Smooth muscle cell (in vitro differentiated cells): ENCODE data around the gene ACO2. TPM values are rescaled to one million over a fixed set of nuclear protein-coding genes. Genes with fewer than 3 reads are reported as not detected.

ENCODE experiments used
- DNase-seq: peaks from one replicate; lab custom pipeline; 2025; ENCODE audit not compliant: unreplicated experiment; lab: John Stamatoyannopoulos, UW
- H2AFZ ChIP-seq: fragments of 200-600 bp; sonication (generic); 2 replicates; pipeline ENCODE4 v1.6.0; 2016; ENCODE audit warnings: antibody characterized with exemption, low read depth, mild to moderate bottlenecking
- H3F3A ChIP-seq: fragments of 200-600 bp; sonication (generic); 2 replicates; pipeline ENCODE4 v1.6.0; 2017; ENCODE audit warnings: antibody characterized with exemption, low read depth
- H3K27ac ChIP-seq: fragments of 200-600 bp; sonication (generic); 2 replicates; pipeline ENCODE4 v1.5.1; 2016; ENCODE audit warnings: low read depth, mild to moderate bottlenecking
- H3K27me3 ChIP-seq: fragments of 200-600 bp; sonication (generic); 2 replicates; pipeline ENCODE4 v1.6.1; 2016; ENCODE audit warnings: low read depth, mild to moderate bottlenecking
- H3K36me3 ChIP-seq: fragments of 200-600 bp; sonication (generic); 2 replicates; pipeline ENCODE4 v1.5.1; 2016; ENCODE audit warnings: low read depth
- H3K4me1 ChIP-seq: fragments of 200-600 bp; sonication (generic); 2 replicates; pipeline ENCODE4 v1.5.1; 2016; ENCODE audit warnings: low read depth
- H3K4me2 ChIP-seq: fragments of 200-600 bp; sonication (generic); 2 replicates; pipeline ENCODE4 v1.6.0; 2016; ENCODE audit warnings: mild to moderate bottlenecking
- H3K4me3 ChIP-seq: fragments of 200-600 bp; sonication (generic); 2 replicates; pipeline ENCODE4 v1.5.1; 2016; ENCODE audit warnings: mild to moderate bottlenecking
- H3K79me2 ChIP-seq: fragments of 200-600 bp; sonication (generic); 2 replicates; pipeline ENCODE4 v1.6.0; 2016; ENCODE audit warnings: low read depth, mild to moderate bottlenecking
- H3K9ac ChIP-seq: fragments of 200-600 bp; sonication (generic); 2 replicates; pipeline ENCODE4 v1.6.0; 2016; ENCODE audit warnings: low read depth
- H3K9me3 ChIP-seq: fragments of 200-600 bp; sonication (generic); replicated peaks from 2 replicates; pipeline ENCODE4 v1.5.1; 2016; ENCODE audit warnings: low read depth
- H4K20me1 ChIP-seq: fragments of 200-600 bp; sonication (generic); 2 replicates; pipeline ENCODE4 v1.6.0; 2016; ENCODE audit warnings: low read depth
- WGBS: methylation state at CpG from one replicate; pipeline ENCODE4 v1.1.7; 2016; ENCODE audit warnings: low lambda C conversion rate; 5-methylcytosine and 5-hydroxymethylcytosine counted together
- polyA plus RNA-seq: library from polyadenylated mRNA; unstranded; fragments of >200 nt; fragmentation: Nextera tagmentation; extraction: Ambion mirVana; gene quantifications from 2 replicates; pipeline ENCODE4 v1.2.1, GENCODE V29; 2016
- total RNA-seq: library from RNA; depleted of rRNA; stranded (reverse); fragments of >200 nt; gene quantifications from 2 replicates; pipeline ENCODE4 v1.2.3, GENCODE V29; 2014
- TF ChIP-seq, protein P1 (sequence below): fragments of 200-600 bp; sonication (generic); IDR thresholded peaks from 2 replicates; pipeline ENCODE4 v1.5.1; 2017; ENCODE audit warnings: borderline replicate concordance, mild to moderate bottlenecking, antibody characterized with exemption; ENCODE audit not compliant: insufficient read depth, poor library complexity, severe bottlenecking

ACO2 gene
- total and polyA plus RNA-seq, 2 experiments from 2014 or later = 33.0 to 72.1 TPM

DNA sequence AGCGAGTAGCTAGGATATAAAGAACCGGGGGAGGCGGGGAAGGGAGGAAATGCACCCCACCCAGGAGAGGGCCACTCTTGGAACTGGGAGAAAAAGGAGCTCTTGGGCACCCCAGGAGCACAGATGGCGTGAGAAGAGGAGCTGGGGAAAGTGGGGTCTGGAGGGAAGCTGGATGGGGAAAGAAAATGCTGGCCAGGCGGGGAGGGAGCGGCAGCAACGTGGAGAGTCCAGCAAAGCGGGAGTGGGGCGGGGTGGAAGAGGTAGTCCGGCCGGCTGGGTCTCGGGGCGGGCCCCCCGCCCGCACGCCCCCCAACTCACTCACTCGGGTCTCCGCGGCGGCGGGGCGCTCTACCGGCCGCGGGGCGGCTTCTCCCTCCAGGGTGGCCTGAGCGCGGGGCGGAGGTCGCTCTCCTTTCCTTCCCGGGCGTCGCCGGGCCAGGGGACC lies 22.8 kb upstream of the ACO2 start:
- Histone ChIP-seq H4K20me1 (peaks cover 41% of the 10 kb centered on the region), H3K27me3 (no peaks in the 10 kb centered on the region), H3K4me2 (peak overlapping the region; percentile 86), H3F3A (peaks cover 5% of the 10 kb centered on the region), H3K9me3 (no peaks in the 10 kb centered on the region), H3K27ac (peak overlapping the region; percentile 73), H2AFZ (no peak overlapping the region), H3K36me3 (no peaks in the 10 kb centered on the region), H3K79me2 (peaks cover 51% of the 10 kb centered on the region), H3K4me1 (peaks cover 11% of the 10 kb centered on the region), H3K4me3 (peak overlapping the region; percentile 89), H3K9ac (peak overlapping the region; percentile 94)
- TF ChIP-seq, protein P1, sequence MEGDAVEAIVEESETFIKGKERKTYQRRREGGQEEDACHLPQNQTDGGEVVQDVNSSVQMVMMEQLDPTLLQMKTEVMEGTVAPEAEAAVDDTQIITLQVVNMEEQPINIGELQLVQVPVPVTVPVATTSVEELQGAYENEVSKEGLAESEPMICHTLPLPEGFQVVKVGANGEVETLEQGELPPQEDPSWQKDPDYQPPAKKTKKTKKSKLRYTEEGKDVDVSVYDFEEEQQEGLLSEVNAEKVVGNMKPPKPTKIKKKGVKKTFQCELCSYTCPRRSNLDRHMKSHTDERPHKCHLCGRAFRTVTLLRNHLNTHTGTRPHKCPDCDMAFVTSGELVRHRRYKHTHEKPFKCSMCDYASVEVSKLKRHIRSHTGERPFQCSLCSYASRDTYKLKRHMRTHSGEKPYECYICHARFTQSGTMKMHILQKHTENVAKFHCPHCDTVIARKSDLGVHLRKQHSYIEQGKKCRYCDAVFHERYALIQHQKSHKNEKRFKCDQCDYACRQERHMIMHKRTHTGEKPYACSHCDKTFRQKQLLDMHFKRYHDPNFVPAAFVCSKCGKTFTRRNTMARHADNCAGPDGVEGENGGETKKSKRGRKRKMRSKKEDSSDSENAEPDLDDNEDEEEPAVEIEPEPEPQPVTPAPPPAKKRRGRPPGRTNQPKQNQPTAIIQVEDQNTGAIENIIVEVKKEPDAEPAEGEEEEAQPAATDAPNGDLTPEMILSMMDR = no peak
- WGBS = 1% methylated on average over 23 of the region's 34 CpGs
- no peak for DNase-seq

DNA sequence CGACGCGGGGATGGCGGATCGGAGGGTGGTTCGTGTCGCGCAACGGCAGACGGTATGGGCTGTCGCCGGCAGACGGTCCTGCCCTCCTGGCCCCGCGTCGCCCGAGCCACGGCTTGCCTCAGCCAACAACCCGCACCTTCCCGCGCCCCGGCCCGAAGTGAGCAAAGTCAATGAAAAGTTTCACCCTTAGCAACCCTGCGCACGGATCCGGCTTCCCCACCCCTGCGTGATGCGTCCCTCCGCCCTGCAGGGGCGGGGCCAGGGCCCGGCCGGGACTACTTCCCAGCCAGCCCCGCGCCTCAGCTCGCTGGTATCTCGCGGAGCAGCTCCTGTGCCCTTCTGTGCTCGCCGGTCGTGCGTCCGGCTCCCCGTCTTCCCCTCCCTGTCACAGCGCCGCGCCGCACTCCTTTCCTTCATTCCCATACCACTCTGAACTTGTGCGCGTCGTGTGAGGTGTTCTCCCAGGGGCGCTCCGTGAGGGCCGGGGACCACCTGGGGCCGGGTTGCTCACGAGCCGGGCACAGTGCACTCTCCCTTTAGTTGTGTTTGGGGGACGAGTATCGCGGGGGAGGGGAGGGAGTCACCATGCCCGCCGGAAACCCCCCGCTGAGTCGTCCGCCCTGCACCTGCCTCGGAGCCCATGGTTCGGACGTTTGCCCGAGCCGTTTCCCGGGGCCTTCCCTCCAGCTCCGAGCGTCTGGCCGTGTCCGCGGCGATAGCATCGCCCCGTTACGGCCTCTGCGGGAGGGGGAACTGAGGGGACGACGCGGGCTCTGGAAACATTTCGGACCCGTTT lies 22.1 kb upstream of the ACO2 start, which contains the start of gene TOB2:
Gene TOB2 (minus strand): TSS at position 163 of the 796 bp plus-strand sequence. CDS start 9,456 bp downstream, outside the sequence.
- Histone ChIP-seq H2AFZ (peak within 1 kb of the TSS; percentile 59), H3K36me3 (no peaks in the 10 kb centered on the region), H3K4me2 (peak within 1 kb of the TSS; percentile 86), H3K27me3 (no peaks in the 10 kb centered on the region), H3K4me3 (peak within 1 kb of the TSS; percentile 89), H3F3A (peaks cover 5% of the 10 kb centered on the region), H3K79me2 (peaks cover 43% of the 10 kb centered on the region), H3K27ac (peak within 1 kb of the TSS; percentile 97), H3K9me3 (no peaks in the 10 kb centered on the region), H3K9ac (peak within 1 kb of the TSS; percentile 94), H3K4me1 (peaks cover 10% of the 10 kb centered on the region), H4K20me1 (peaks cover 34% of the 10 kb centered on the region)
- DNase-seq = peak; percentile 87
- under 1% methylated on average over 78 of the region's 85 CpGs for WGBS
- TF ChIP-seq, protein P1 = no peak

DNA sequence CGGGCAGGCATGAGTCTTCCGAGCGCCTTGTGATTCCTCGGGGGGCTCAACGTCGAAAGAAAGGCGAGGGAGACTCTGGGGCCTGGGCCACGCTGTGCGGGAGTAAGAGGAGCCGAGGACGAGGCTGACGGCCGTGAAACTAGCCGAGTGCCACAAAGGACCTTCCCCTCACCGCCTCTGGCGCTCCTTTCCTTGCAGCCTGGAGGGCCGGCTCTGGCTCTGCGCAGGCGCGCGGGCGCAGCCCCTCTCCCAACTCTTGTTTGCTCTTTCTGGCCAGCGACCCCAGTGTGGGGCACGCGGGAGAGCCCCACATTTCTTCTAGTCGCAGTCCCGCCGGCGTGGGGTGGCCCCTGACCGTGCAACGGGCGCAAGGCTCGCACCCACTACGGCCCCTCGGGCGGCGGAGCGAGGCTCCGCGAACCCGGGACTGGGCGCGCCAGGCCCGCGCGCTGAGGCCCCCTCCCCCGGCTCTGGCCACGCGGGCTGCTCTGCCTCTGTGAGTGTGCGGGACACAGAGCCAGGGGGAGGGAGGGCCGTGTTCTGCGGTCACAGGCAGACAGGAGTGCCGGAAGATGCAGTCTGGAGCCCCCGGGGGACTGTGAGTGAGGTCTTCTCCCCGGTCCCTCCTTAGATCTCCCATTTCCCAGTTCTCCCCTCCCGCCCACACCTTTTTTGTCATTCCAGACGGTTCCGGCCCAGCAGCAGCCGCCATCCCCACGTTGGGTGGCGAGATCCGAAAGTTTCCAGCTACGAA lies 21.3 kb upstream of the ACO2 start:
- peak overlapping the region; percentile 59 for H2AFZ ChIP-seq
- peaks cover 35% of the 10 kb centered on the region for H3K79me2 ChIP-seq
- peaks cover 8% of the 10 kb centered on the region for H3K4me1 ChIP-seq
- H3K9me3 ChIP-seq = no peaks in the 10 kb centered on the region
- peak overlapping the region; percentile 97 for H3K27ac ChIP-seq
- peak overlapping the region; percentile 89 for H3K4me3 ChIP-seq
- WGBS = under 1% methylated on average over 60 of the region's 63 CpGs
- TF ChIP-seq, protein P1 = no peak
- DNase-seq = peak; percentile 61
- H3K4me2 ChIP-seq = peak overlapping the region; percentile 86
- H3F3A ChIP-seq = peaks cover 5% of the 10 kb centered on the region
- H4K20me1 ChIP-seq = peaks cover 26% of the 10 kb centered on the region
- H3K36me3 ChIP-seq = no peaks in the 10 kb centered on the region
- peak overlapping the region; percentile 94 for H3K9ac ChIP-seq
- no peaks in the 10 kb centered on the region for H3K27me3 ChIP-seq
